ENCODE data around the gene NFYA.

NFYA gene

DNA sequence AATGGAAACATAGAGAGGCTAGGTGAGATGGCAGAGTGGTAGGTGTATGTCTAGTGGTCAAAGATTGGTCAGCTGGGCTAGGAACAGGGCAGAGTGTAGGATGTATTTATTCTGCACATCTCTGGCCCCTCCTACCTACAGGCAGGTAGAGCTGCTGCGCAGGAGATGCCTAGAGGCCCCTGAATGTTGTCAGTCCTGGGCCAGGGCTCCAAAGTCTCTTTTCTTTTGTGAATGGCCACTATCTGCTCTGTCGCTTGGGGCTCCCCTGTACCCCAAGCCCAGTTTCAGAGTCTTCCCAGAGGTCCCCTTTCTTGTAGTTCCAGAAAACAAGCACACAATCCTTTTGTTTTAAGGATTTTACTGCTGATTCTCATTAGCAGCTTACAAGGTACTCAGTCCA lies 25.5 kb upstream of the NFYA start:
- DNase-seq = no peak

DNA sequence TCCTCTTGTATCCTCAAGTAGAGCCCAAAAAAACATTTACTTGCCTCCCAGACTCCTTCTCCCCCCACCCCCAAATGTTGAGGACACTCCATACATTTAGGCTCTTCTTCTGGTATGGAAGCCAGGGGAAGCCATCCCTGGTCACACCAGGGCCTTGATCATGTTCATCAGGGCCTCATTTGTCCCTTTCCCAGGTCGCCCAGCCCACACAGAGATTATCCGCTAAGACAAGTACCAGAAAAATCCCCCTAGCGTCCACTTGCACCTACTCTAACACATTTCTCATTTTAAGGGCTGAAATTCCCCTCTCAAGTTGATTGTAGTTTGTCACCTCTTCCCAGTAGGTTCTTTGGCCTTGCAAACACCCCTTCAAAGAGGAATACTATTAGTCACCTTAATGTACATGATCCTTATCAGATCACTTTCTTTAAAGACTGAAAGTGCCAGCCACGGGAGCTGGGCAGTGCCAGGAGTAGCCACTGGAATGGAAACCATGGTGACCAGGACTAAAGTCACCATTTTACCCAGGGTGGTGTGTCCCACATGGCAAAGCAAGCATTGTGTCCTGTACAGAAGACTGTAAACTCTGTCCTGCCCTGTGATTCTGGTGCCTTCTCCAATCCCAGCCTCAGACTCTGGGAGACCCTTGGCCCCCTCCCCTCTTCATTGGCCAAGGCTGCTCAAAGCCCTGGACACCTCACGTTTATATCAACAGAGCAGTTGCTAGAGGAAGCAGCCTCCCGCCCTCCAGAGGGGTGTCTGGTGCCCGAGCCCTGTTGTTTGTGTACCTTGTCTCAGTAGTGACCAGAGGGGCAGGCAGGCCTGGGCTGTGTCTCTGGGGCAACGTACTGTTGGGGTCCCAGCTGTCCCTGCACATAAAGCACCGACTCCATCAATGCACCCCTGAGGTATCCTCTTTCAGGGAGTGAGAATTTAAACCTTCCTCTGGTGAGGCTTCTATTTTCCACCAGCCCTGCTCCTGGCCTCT lies 24.7 kb upstream of the NFYA start:
- DNase-seq = no peak

DNA sequence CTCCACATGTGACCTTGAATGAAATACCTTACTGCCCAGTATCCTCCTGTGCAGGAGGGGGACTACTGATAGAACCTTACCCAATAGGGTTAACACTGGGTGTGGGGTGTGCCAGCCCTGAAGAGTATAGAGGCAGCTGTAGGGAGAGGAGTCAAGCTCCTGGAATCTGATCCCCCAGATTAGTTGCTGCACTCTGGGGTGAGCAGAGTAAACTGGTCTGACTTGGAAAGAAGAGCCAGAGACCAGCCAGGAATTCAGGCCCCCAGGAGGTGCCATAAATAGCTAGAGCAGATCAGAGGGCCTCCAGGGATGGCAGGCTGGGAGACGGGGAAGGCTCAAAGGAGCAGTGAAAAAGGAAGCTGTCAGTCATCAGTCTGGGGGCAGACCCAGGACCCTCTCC lies 23.3 kb upstream of the NFYA start:
- no peak for DNase-seq

DNA sequence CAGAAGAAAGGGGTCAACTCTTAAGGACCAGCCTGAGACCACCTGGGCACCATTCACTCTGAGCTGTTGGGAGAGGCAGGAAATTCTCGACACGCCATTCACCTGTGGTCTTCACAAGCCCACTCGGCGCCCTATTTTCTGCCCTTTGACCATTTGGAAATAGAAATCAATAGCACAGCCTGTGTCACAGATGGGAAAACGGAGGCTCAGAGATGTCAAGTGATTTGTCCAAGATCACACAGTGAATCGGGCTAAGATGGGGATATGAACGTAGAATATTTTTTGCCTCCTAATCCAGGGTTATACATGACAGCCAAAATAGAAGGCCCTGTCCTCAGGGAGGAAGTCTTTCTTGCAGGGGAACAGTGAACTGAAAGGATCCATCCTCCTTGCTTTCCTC lies 22.8 kb upstream of the NFYA start:
- no peak for DNase-seq

DNA sequence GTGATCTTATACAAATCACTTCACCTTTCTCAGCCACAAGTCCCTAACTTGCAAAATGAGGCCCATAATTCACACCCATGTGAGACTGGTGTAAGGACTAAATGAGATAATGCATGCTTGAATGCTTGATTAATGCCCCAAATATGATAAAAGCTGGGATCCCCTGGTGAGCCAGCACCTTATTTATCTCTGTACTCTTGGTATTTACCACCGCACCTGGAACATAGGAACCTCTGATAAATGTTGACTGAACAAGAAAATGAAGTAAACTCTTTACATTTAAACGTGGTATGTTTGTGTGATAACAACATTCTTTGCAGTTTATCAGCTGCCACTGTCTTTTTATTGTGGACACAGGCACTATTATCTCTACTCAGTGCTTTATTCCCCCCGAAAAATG lies 22.2 kb upstream of the NFYA start:
- DNase-seq = no peak

DNA sequence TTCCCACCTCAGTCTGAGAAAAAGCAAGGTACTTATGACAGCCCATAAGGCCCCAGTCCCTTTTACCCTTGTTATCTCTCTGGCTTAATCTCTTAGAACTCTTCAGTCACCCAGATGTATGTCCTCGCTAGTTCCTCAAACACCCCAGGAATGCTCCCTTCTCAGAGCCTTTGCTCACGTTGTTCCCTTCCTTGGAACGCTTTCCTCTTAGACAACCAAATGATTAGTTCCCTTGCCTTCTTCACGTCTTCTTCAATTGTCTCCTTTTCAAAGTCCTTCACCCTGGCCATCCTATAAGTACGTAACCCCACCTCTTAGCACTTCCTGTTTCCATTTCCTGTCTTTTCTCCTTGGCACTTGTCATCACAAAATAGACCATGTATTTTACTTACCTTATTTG lies 20.9 kb upstream of the NFYA start:
- no peak for DNase-seq

DNA sequence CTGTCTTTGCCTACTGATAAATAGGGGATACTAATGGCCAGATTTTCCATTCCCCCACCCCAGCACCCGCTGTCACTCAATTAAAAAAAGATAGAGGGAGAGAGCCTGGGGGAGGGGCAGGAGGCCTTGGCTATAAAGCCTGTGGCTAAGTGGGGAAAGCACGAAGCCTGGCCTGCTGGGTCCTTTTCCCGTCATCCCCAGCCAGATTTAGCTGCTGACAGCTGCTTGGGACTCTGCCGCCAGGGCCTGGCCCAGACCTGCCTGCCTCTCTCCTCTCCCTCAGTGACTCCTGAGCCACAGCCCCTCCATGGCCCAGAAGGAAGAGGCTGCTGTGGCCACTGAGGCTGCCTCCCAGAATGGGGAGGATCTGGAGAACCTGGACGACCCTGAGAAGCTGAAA lies 19.7 kb upstream of the NFYA start, which contains the start of gene APOBEC2:
APOBEC2 (plus strand) TSS at position 162 of the 400 bp plus-strand sequence; CDS start at position 308, 146 bp downstream.
- peak; percentile 44 for DNase-seq

DNA sequence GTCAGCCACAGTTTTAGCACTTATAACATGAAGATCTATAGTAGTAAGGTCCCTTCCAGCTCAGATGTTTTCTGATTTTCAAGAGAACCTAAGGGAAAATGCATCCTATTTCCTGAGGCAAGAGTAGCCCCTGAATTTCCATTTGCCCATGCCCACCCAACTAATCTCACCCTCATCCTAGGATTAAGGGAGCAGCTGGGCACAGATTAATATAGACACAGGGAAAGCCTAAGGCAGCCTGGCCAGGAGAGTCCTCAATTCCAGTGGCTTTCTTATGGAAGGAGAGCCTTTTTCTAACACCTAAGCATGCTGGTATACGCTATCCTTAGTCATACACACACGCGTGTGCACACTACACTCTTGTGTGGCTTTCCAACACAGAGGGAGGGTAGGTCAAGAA lies 18.3 kb upstream of the NFYA start:
- no peak for DNase-seq

DNA sequence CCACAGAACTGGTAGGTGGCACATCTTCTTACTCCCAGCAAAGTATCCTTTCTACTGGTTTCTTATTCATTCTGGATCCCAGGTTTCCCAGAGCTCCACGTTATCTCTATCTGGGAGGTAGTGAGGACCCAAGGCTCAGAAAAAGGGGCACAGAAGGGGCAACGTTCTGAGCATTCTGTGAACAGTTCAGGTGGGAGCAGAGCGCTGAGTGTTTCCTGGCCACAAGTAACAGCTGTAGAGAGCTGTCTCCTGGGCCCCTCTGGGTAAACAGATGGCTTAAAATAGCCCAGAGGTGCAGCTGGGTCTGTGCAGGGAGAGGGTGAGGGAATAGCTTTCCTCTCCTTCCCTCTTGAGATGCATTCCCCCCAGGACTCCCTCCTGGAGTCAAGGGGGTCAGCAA lies 17.6 kb upstream of the NFYA start:
- no peak for DNase-seq

DNA sequence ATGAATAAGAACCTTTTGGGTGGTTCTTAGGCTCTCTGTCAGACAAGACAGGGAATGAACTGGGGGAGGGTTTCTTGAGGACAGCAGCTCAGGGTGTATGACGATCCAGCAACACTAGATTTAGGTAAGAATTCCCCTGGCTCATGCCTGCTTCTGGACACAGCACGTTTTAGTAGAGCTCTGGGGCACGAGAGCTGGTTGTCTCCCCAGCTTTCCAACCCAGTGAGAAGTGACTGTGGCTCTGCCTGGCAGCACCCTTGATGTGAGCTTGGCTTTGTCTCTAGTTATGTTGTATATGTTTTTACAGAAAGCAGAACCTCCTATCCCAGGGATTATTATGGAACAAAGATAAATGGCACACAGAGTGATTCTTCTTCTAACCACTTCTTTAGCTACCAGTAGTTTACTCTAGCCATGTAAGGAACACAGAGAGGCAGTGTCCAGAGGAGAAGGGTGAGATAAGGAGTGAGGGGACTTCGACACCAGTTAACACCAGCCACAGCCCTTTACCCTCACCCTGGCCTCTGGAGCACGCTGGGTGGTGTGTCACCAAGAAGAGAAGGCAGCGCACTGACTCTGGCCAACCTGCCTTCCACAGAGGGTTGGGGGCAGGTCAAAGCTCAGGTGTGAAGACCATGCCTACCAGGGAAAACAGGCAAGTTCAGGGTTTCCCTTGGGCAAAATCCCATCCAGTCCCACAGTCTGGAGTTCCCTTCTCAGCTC lies 15.8 kb upstream of the NFYA start:
- no peak for DNase-seq

DNA sequence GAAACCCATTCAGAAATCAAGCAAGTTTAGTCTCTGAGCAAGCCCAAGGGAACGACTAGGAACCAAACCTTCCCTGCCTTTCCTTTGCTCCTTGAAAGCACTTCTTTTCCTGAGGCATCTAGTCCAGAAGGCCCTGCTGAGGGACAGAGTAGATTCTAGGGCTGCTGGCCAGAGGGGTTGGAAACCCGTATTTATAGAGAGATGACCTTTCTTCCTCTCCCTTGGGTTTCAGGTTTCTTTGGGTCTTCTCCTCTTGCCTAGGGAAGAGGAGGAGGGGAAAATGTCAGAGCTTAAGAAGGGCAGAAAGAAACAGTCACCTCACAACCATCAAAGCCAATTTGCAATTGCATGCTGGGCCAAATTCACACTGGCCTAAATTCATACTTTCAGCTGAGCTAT lies 14.0 kb upstream of the NFYA start:
- DNase-seq = no peak

DNA sequence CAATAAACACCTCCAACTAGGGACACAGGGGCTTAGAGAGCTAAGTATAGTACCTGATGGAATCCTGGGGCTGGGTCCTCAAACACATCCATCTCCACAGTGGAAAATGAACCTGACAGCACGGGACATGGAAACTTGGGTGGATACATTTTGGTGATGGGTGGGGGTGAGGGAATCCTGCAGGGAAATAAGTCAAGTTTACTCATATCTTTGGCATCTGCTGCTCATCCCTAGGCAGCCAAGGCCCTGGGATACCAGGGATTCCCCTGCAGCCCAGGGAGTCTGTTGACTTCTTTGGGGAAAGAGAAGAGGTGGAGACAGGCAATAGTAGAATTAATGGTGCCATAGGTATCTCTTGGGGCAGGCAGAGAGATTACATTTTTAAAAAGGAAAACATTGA lies 13.2 kb upstream of the NFYA start:
- DNase-seq = no peak

DNA sequence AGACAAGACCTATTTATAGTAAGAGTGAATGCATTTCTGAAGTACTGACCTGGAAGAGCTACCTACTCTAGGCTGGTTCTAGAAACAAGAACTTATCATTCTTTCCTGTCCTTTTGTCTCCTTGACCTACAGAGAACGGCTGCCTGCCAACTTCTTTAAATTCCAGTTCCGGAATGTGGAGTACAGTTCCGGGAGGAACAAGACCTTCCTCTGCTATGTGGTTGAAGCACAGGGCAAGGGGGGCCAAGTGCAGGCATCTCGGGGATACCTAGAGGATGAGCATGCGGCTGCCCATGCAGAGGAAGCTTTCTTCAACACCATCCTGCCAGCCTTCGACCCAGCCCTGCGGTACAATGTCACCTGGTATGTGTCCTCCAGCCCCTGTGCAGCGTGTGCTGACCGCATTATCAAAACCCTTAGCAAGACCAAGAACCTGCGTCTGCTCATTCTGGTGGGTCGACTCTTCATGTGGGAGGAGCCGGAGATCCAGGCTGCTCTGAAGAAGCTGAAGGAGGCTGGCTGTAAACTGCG lies 11.5 kb upstream of the NFYA start:
- DNase-seq = no peak

DNA sequence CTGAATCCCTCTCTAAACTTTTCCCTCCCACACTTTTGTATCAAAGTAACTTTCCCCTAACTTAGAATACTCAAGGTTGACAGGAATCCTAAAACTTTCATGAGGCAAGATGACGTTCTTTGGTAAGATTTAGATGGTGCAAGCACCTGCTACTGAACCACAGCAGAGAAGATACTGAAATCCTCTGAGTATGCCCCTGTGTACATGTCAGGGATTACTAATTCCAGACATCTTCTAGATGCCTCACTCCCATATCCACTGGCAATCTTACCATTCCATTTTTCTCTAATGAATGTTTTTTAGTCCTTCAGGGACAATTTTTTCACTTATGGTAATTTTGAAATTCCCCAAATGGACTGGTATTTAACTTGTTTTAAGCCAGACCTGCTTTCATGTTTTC lies 10.7 kb upstream of the NFYA start:
- no peak for DNase-seq

DNA sequence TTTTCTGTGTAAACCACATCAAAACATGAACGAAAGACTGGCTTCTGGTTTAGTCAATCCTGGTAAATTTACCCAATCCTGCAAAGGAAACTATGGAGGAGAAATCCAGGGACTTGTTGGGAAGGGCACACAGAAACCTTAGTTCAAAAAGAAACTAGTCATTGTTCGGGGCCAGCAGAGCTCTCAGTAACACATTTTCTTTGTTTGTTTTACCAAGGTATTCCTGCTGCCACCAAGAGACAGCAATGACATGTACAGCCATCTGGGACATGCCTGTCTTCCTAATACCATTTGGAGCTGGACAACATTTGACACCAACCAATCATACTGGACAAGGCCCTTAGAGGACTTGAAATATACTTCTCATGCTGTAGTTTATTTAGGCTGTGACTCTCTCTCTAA lies 8.9 kb upstream of the NFYA start:
- DNase-seq = no peak

DNA sequence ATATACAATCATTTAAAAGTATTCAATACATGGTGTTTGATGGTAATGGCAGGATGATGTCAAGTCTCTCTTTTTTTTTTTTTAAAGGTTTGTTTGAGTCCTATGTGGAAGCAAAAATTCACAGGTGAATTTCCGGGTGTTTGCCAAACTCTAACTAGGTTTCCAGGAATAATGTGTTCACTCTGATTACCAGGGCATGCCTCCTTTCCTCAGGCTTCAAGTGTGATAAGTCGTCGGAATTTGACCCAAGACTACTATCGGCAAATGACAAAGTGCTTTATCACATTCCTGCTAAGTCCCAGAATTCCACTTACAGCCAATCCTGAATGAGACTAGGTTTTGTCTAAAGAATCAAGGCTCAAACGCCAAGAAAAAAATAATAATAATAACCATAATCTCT lies 7.9 kb upstream of the NFYA start:
- DNase-seq = no peak

DNA sequence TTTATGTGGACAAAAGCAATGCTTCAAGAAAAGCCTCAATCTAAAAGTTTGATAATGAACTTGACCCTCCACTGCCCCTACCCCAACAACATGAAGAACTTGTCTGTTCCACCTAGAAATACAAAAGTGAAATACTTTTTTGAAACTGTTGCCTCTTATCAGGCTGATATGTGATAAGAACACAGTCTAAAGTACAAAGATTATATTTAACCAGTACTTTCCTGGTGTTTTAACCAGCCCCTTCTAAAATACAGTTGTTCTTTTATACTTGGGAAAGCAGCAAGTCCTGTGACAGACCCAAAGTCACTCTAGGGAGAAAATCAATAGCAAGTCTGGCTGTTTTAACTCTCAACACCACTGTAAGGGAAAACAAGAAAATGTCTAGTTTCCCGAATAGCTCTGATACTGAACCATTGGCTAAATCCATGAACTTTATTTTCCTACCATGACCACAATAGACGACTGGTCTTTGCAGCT lies 7.2 kb upstream of the NFYA start:
- DNase-seq = no peak

DNA sequence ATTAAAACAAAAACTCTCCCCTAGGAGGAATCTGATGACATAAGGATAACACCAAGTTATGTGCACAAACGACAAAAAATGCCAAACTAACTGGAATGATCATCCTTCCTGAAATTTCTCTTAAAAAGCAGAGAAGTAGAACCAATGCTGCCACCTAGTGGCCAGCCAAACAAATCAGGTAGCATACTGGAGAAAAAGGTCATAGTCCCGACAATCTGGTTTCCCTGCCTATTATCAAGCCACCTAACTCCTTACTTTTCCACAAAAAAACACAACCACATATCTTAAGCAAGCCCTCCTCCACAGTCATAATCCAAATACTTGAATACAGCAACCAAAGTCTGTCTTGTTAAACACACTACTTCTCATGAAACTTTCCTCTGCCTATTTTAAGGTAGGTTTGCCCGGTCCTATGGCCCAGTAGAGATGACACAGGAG lies 5.9 kb upstream of the NFYA start:
- DNase-seq = peak; percentile 62

DNA sequence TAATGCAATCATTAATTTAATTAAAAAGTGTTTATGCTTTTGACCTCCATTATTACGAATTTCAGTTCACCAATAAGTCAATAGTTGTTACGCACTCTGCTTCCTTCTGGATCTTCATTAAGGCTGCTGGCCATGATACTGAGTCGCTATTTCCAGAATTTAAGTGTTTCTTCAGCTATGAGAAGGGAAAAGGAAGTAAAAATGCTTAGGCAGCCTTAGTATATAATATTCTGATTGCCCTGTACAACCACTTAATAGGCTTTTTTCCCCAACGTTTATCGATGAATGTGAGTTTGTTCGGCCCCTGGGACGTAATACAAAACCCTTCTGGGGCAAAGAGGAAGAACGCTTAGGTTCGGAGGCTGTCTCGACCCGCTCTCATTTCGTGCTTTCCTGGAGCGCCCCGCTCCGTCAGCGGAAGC lies 1.3 kb upstream of the NFYA start:
- no peak for DNase-seq

DNA sequence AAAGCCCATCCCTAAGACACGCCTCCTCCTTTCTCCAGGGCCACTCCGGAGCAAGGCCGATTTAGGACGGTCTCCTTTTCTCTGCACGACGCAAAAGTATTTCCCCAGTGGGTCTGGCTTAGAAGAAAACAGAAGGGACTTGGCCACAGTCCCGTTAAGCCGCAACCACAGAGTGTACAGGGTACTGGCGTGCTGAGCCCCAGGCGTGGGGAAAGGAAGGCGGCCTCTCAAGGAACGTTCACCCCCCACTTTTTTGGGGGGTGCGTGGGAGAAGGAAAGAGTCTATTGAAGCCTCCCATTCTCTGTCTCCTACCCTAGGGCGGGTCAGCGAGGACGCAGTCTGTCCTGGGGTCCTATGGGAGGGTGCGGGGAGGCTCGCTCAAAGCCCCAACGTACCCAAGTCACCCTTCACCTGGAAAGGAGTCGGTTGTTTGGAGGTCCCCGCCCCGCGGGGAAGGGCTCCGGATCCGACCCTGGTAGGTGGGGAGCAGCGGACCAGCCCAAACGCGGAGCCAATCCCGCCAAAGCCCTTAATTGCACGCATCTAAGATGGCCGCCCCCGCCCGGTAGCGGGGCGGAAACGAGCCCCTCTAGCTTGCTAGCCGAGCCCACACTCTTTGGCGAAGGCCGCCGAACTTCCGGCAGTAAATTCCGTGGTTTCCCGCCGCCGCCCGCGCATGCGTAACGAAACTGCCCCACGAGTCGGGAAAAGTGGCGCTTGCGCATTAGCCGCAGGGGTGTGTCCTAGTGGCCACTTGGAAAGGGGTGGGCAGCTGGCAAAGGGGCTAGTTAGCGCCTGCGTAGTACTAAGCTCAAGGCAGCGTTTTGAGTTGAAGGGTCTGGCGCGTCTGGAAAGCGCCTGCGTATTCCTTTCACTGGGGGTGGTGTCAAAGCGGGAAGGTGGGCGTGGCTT lies 595 bp upstream of the NFYA start, which contains the start of gene OARD1:
OARD1 (minus strand) TSS at position 434 of the 913 bp plus-strand sequence. CDS start 722 bp downstream, outside the sequence.
- DNase-seq = peak; percentile 100

DNA sequence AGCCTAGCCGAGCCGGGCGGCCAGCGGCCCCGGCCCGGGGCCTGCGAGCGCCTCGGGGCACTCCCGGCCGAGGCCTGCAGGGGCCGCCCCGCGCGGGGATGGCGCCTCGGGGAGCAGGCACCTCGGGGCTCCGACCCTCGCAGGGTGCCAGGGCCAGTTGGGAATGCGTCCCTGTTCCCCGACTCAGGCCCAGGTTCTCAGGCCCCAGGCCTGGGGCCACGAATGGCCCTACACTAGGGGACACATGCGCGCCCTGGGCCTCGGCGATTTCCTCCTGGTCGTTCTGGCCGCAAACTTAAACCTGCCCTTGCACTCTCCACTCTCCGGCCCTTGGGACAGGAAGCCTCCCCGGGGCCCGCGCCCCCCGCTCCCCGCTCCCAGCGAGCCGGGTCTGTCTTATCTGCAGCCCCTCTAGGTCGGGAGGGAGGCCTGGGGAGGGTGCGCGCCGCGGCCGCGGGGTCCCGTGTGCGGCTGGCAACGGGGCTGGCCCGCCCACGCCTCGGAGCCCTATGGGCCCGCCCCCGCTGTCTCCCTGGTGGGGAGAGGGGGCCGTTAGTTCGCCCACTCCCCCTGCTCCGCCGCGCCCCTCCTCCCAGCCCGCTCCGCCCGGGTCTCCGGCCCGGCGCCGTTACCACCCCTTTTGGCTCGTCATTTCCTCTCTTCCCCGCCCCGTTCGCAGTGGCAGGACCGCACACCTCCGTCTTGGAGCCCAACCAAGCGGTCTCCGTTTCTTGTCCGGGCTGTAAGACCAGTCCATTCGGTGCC lies 611 bp downstream of the NFYA start:
- DNase-seq = peak; percentile 87
